ENCODE measurements around the gene NPIPB6.
A peak's percentile ranks its signal among the peaks of the same experiment; 100 is the strongest.
"Not testable (repeated sequence)": the region's sequence is repeated elsewhere in the genome, so short reads cannot be mapped to it uniquely, and the experiment has no call there.

The NPIPB6 gene

DNA sequence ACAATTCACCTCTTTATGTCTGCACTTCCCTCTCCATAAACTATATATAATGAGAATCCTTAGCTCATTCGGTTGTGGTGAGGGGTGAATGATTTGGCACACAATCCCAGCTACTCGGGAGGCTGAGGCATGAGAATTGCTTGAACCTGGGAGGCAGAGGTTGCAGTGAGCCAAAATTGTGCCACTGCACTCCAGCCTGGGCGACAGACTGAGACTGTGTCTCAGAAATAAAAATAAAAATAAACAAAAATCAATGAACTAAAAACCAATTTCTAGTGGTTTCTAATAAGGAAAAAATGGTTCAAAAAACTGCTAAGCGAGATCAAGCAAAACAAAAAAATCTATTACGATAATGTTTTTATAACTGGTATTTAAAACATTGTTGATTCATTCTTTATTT lies at the start of gene NPIPB6:
TSS of gene NPIPB6 (minus strand) at position 101 of the 400 bp plus-strand sequence. CDS start 686 bp downstream, outside the sequence.
- not testable (repeated sequence) for DNase-seq (ENCODE audit: extremely low read depth, insufficient read length); H3K36me3 ChIP-seq (ENCODE audit: control insufficient read depth, insufficient read depth, low read length); H3K4me3 ChIP-seq (replicated peaks; ENCODE audit: low read depth, low read length)

DNA sequence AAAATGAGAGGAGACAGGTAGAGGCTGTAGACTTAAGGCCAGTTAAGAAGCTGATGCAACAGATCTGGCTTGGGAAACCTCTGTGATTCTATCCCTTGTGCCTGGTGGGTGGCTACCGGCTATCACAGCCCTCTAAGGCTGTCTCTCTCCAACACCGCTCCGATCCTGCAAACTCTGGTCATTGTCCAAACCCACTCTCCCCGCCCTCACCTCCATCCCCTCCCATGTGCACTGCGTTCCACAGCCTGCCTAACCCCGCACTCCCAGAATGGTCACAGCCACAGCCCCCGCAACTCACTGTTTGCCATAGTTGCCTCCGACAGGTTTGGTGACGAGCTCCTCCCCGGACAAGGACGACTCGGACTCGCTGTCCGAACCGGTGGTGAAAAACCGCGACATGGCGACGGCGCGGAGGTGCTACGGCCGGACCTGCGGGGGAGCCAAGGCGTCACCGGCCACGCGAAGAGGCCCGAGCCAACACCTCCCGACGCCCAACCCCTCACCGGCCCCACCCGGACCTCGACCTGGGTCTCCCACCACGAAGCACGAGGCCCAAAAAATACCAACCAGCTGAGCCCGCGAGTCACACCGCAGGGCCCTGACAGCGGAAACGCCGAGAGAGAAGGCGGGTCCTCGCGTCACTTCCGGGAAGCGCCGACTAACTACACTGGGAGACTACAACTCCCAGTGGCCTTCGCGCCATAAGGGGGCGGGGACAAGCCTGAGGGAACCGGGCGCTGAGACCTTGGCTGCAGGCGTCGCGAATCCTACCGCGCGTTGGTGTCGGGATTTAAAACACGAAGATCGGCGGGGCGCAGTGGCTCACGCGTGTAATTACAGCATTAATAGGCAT lies 40.1 kb upstream of the NPIPB6 start, which contains the start of gene EIF3CL:
TSS of gene EIF3CL (minus strand) at position 622 of the 853 bp plus-strand sequence. CDS start at position 399, 223 bp downstream.
- H3K36me3 ChIP-seq (ENCODE audit: control insufficient read depth, insufficient read depth, low read length); H3K27me3 ChIP-seq (replicated peaks; ENCODE audit: control insufficient read depth, insufficient read depth, low read length); DNase-seq (ENCODE audit: extremely low read depth, insufficient read length): not testable (repeated sequence)
- peak within 1 kb of the TSS; percentile 61 for H3K4me3 ChIP-seq (replicated peaks; ENCODE audit: low read depth, low read length)

More for the DNA sequence above, at the start of gene NPIPB6:
- H3K27me3 ChIP-seq (replicated peaks; ENCODE audit: control insufficient read depth, insufficient read depth, low read length), result not testable (repeated sequence)

DNA sequence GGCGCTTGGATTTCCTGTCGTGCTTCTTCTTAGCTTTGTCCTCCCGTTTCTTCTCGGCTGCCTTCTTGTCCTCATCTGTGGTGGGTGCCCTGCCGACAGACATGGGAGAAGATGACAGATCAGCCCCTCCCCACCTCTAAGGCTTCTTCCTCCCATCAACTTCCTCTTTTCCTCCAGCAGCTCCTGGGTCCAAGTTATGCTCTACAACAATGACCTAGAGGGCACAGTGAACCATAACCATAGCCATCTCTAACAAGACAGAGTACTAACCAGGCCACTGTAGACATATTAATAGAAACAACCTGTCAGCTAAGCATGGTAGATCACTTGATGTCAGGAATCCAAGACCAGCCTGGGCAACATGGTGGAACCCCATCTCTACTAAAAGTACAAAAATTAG lies 28.7 kb upstream of the NPIPB6 start:
- H3K4me3 ChIP-seq (replicated peaks; ENCODE audit: low read depth, low read length); H3K36me3 ChIP-seq (ENCODE audit: control insufficient read depth, insufficient read depth, low read length); H3K27me3 ChIP-seq (replicated peaks; ENCODE audit: control insufficient read depth, insufficient read depth, low read length); DNase-seq (ENCODE audit: extremely low read depth, insufficient read length): not testable (repeated sequence)

GRCh38 chr16:28382177-28382867 lies 19.0 kb upstream of the NPIPB6 start:
- H3K4me3 ChIP-seq (replicated peaks; ENCODE audit: low read depth, low read length); H3K36me3 ChIP-seq (ENCODE audit: control insufficient read depth, insufficient read depth, low read length); DNase-seq (ENCODE audit: extremely low read depth, insufficient read length); H3K27me3 ChIP-seq (replicated peaks; ENCODE audit: control insufficient read depth, insufficient read depth, low read length): not testable (repeated sequence)

DNA sequence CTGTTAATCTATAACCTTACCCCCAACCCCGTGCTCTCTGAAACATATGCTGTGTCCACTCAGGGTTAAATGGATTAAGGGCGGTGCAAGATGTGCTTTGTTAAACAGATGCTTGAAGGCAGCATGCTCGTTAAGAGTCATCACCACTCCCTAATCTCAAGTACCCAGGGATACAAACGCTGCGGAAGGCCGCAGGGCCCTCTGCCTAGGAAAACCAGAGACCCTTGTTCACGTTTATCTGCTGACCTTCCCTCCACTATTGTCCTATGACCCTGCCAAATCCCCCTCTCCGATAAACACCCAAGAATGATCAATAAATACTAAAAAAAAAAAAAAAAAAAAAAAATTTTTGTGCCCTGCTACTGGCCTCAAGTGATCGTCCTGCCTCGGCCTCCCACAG lies 14.5 kb upstream of the NPIPB6 start:
- H3K27me3 ChIP-seq (replicated peaks; ENCODE audit: control insufficient read depth, insufficient read depth, low read length); DNase-seq (ENCODE audit: extremely low read depth, insufficient read length); H3K36me3 ChIP-seq (ENCODE audit: control insufficient read depth, insufficient read depth, low read length); H3K4me3 ChIP-seq (replicated peaks; ENCODE audit: low read depth, low read length): not testable (repeated sequence)

DNA sequence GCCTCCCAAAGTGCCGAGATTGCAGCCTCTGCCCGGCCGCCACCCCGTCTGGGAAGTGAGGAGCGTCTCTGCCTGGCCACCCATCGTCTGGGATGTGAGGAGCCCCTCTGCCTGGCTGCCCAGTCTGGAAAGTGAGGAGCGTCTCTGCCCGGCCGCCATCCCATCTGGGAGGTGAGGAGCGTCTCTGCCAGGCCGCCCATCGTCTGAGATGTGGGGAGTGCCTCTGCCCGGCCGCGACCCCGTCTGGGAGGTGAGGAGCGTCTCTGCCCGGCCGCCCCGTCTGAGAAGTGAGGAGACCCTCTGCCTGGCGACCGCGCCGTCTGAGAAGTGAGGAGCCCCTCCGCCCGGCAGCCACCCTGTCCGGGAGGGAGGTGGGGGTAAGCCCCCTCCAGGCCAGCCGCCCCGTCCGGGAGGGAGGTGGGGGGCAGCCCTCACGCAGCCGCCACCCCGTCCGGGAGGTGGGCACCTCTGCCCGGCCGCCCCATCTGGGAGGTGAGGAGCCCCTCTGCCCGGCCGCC lies 13.9 kb upstream of the NPIPB6 start:
- not testable (repeated sequence) for DNase-seq (ENCODE audit: extremely low read depth, insufficient read length); H3K36me3 ChIP-seq (ENCODE audit: control insufficient read depth, insufficient read depth, low read length); H3K4me3 ChIP-seq (replicated peaks; ENCODE audit: low read depth, low read length); H3K27me3 ChIP-seq (replicated peaks; ENCODE audit: control insufficient read depth, insufficient read depth, low read length)

GRCh38 chr16:28375115-28375514 lies 11.8 kb upstream of the NPIPB6 start:
- not testable (repeated sequence) for H3K27me3 ChIP-seq (replicated peaks; ENCODE audit: control insufficient read depth, insufficient read depth, low read length); H3K36me3 ChIP-seq (ENCODE audit: control insufficient read depth, insufficient read depth, low read length); H3K4me3 ChIP-seq (replicated peaks; ENCODE audit: low read depth, low read length); DNase-seq (ENCODE audit: extremely low read depth, insufficient read length)

DNA sequence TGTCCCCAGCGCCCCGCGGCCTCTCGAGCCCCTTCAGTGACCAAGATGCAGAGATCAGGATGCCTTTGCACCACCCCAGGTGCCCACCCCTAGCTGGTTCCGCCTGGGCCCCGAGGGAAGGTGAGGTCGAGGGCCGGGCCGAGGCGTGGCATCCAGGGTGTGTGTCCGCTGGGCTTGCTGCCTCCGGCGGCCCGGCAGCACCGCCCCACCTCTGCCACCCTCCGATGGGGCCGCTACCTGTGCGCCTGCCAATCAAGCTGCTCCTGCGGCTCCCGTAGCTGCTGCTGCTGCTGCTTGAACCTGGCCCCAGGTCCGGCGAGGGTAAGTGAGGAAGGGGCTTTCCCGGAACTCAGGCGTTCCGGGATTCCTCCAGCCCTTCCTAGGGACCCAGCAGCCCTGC lies 11.0 kb upstream of the NPIPB6 start:
- H3K4me3 ChIP-seq (replicated peaks; ENCODE audit: low read depth, low read length); DNase-seq (ENCODE audit: extremely low read depth, insufficient read length); H3K36me3 ChIP-seq (ENCODE audit: control insufficient read depth, insufficient read depth, low read length); H3K27me3 ChIP-seq (replicated peaks; ENCODE audit: control insufficient read depth, insufficient read depth, low read length): not testable (repeated sequence)

DNA sequence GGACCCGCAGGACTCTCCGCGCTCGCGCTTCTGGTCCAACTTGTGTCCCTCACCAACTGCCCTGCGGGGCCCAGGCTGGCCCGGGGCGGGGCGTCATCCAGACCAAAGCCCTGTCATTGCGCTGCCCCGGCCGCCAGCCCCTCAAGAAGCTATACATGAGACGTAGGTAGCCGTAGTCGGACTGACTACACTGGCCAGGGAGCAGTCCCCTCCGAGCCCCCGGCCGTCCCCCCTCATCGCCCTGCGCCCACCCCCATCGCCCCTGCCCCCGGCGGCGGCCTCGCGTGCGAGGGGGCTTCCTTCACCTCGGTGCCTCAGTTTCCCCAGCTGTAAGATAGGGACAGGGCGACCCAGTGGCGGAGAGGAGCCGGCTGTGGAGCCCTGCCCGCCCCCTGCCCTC lies 4.6 kb upstream of the NPIPB6 start:
- not testable (repeated sequence) for H3K36me3 ChIP-seq (ENCODE audit: control insufficient read depth, insufficient read depth, low read length); DNase-seq (ENCODE audit: extremely low read depth, insufficient read length); H3K4me3 ChIP-seq (replicated peaks; ENCODE audit: low read depth, low read length); H3K27me3 ChIP-seq (replicated peaks; ENCODE audit: control insufficient read depth, insufficient read depth, low read length)

DNA sequence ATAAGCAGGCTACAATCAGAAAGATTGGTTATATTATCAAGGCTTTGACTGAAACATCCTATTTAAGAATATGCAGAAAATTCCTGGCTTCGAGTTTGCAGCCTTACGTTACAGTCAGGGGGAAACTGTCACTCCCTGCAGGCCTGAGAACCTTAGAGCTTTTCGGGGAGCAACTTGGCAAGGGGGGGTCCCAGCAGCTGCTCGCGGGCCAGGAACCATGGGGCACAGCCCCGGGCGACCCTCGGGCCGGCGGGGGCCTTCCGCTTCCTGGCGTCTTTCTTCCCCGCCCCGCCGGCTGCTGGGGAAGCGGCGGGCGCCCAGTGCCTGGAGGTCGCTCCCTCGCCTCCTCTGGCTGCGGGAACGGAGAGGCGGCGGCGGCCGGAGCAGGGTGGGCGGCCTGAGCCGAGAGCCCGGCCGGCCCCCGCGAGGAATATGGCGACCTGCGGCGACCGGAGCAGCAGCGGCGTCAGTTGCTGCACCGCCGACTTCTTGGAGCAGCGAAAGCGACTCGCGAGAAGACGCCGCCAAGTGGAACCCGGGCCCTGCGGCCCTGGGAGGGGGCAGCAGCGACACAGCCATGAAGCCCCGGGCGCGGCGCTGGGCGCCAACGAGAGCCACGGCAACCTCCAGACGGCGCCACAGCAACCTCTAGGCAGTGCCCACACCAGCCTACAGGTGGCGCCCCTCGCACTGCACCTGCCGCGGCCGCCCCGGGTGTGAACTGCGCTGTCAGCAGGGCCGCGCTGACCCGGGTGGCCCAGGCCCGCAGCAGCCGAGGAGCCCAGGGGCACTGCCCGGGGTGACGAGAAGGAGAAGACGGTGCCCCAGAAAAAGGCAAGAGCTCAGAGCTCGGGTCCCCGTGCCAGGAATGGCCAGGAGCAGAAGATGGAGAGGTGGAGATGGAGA lies 1.2 kb upstream of the NPIPB6 start:
- H3K4me3 ChIP-seq (replicated peaks; ENCODE audit: low read depth, low read length); H3K27me3 ChIP-seq (replicated peaks; ENCODE audit: control insufficient read depth, insufficient read depth, low read length); DNase-seq (ENCODE audit: extremely low read depth, insufficient read length); H3K36me3 ChIP-seq (ENCODE audit: control insufficient read depth, insufficient read depth, low read length): not testable (repeated sequence)

- DNase-seq (ENCODE audit: extremely low read depth, insufficient read length), result not testable (repeated sequence)
Measured at GRCh38 chr16:28362600-28362999, 708 bp downstream of the NPIPB6 start.

GRCh38 chr16:28338230-28338629 lies 25.1 kb downstream of the NPIPB6 start:
- H3K27me3 ChIP-seq (replicated peaks; ENCODE audit: control insufficient read depth, insufficient read depth, low read length); H3K4me3 ChIP-seq (replicated peaks; ENCODE audit: low read depth, low read length); H3K36me3 ChIP-seq (ENCODE audit: control insufficient read depth, insufficient read depth, low read length); DNase-seq (ENCODE audit: extremely low read depth, insufficient read length): not testable (repeated sequence)

More at GRCh38 chr16:28362600-28362999, 708 bp downstream of the NPIPB6 start:
- H3K36me3 ChIP-seq (ENCODE audit: control insufficient read depth, insufficient read depth, low read length); H3K4me3 ChIP-seq (replicated peaks; ENCODE audit: low read depth, low read length); H3K27me3 ChIP-seq (replicated peaks; ENCODE audit: control insufficient read depth, insufficient read depth, low read length): not testable (repeated sequence)

GRCh38 chr16:28336940-28337710 lies 26.2 kb downstream of the NPIPB6 start:
- H3K4me3 ChIP-seq (replicated peaks; ENCODE audit: low read depth, low read length); DNase-seq (ENCODE audit: extremely low read depth, insufficient read length); H3K36me3 ChIP-seq (ENCODE audit: control insufficient read depth, insufficient read depth, low read length); H3K27me3 ChIP-seq (replicated peaks; ENCODE audit: control insufficient read depth, insufficient read depth, low read length): not testable (repeated sequence)
